ENCODE data around the gene DZIP1L.

DZIP1L gene

GRCh38 chr3:138063416-138063815, 52.0 kb downstream of the DZIP1L start:
- TF ChIP-seq CTCF (IDR thresholded peaks at IDR 0.05; ENCODE audit: borderline replicate concordance, control extremely low read depth, extremely low read depth, insufficient read depth, missing control alignments), result no peak
- no peak for DNase-seq (ENCODE audit: low spot score)
- in situ Hi-C loops (cut with MboI; ENCODE audit: low sequenced_read_pairs, unreplicated experiment), result no loop called here

DNA sequence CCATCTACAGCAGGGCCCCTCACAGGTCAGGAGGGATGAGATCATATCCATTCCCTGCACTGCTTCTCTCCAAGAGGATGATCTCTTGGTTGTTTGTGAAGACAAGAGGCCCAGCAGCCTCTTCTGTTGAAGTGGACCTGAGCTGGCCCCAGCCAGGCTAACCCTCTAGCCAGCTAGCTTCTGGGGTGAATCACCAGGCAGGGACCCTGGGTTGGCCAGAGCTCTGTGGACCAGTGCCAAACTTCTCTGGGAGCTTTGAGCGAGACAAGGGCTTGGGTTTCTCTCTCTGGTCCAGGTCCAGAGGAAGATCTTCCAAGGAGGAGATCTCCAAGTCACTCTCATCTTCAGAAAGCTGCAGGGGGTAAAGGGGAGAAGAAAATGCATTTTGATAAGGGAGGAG, 52.8 kb downstream of the DZIP1L start:
- no peak for DNase-seq (ENCODE audit: low spot score)

DNA sequence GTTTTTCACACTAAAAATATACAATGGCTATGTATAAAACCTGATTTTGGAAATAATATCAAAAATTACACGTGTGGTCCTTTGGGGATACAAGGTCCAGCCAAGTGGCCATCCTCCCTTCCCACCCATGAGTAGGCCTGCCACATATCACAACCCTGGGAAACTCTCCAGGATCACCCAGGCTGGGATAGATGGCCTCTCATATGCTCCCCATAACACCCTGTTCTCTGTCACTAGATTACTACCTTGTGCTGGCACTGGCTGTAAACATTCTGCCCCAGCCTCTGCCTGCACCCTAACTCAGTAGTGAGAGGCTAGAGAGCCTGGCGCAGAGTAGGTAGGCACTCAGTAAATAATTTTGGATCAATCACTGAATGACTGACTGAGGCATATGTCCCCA, 53.4 kb downstream of the DZIP1L start:
- TF ChIP-seq CTCF (IDR thresholded peaks at IDR 0.05; ENCODE audit: borderline replicate concordance, control extremely low read depth, extremely low read depth, insufficient read depth, missing control alignments), result no peak
- DNase-seq (ENCODE audit: low spot score), result no peak
- in situ Hi-C loops (cut with MboI; ENCODE audit: low sequenced_read_pairs, unreplicated experiment), result no loop called here

More for the DNA sequence above, 52.8 kb downstream of the DZIP1L start:
- in situ Hi-C loops (cut with MboI; ENCODE audit: low sequenced_read_pairs, unreplicated experiment), result no loop called here
- no peak for TF ChIP-seq CTCF (IDR thresholded peaks at IDR 0.05; ENCODE audit: borderline replicate concordance, control extremely low read depth, extremely low read depth, insufficient read depth, missing control alignments)

- no peak for TF ChIP-seq CTCF (IDR thresholded peaks at IDR 0.05; ENCODE audit: borderline replicate concordance, control extremely low read depth, extremely low read depth, insufficient read depth, missing control alignments)
- in situ Hi-C loops (cut with MboI; ENCODE audit: low sequenced_read_pairs, unreplicated experiment), result no loop called here
- DNase-seq (ENCODE audit: low spot score), result no peak
These were observed 54.6 kb downstream of the DZIP1L start for GRCh38 chr3:138060792-138061191.

DNA sequence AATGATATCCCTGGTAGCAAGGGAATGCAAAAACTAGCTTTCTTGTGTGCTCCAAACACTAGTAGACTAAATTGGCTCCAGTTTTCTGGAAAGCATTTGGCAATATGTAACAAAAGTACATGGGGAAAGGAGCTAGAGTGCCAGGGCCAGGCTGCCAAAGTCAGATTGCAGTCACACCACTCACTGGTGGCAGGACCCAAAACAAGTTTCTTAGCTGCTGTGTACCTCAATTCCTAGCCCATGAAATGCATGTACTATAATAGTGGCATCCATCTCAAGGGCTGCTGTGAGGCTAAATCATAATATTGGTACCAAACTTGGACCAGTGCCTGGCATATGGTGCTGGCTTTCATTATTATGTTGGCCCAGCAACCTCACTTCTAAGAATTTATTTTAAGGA, 56.1 kb downstream of the DZIP1L start:
- TF ChIP-seq CTCF (IDR thresholded peaks at IDR 0.05; ENCODE audit: borderline replicate concordance, control extremely low read depth, extremely low read depth, insufficient read depth, missing control alignments), result no peak
- in situ Hi-C loops (cut with MboI; ENCODE audit: low sequenced_read_pairs, unreplicated experiment), result loop anchor here (10.0 kb wide), 1 partner anchor 934 kb away; no protein-coding TSS in a partner anchor

GRCh38 chr3:138057384-138057783, 58.0 kb downstream of the DZIP1L start:
- TF ChIP-seq CTCF (IDR thresholded peaks at IDR 0.05; ENCODE audit: borderline replicate concordance, control extremely low read depth, extremely low read depth, insufficient read depth, missing control alignments), result no peak
- DNase-seq (ENCODE audit: low spot score), result no peak
- in situ Hi-C loops (cut with MboI; ENCODE audit: low sequenced_read_pairs, unreplicated experiment), result loop anchor here (10.0 kb wide), 1 partner anchor 933 kb away; no protein-coding TSS in a partner anchor

More for the DNA sequence above, 56.1 kb downstream of the DZIP1L start:
- no peak for DNase-seq (ENCODE audit: low spot score)
